SH-SY5Y (cell line): ENCODE results near the gene SPRR5.

ENCODE experiments used
- GATA2 ChIP-seq: IDR thresholded peaks from 2 replicates; pipeline ENCODE4 v1.6.1; 2011; ENCODE audit warnings: mild to moderate bottlenecking, low read depth, low read length
- GATA3 ChIP-seq: IDR thresholded peaks from 2 replicates; pipeline ENCODE4 v1.6.1; 2011; ENCODE audit warnings: low read depth, mild to moderate bottlenecking, low read length, moderate library complexity

- TF ChIP-seq GATA2: no peak
- no peak for TF ChIP-seq GATA3
Observed at GRCh38 chr1:152906023-152906565, 40.9 kb upstream of the SPRR5 start.
